HG03066 (cell line): ENCODE measurements around the gene SND1.
"Not testable (repeated sequence)": the region's sequence is repeated elsewhere in the genome, so short reads cannot be mapped to it uniquely, and the experiment has no call there.

Experiments used
- ATAC-seq: cut with Tn5 transposase; IDR thresholded peaks from one replicate; pipeline ENCODE4 v1.9.1; 2021; ENCODE audit warnings: low read depth; ENCODE audit not compliant: unreplicated experiment

The SND1 gene

DNA sequence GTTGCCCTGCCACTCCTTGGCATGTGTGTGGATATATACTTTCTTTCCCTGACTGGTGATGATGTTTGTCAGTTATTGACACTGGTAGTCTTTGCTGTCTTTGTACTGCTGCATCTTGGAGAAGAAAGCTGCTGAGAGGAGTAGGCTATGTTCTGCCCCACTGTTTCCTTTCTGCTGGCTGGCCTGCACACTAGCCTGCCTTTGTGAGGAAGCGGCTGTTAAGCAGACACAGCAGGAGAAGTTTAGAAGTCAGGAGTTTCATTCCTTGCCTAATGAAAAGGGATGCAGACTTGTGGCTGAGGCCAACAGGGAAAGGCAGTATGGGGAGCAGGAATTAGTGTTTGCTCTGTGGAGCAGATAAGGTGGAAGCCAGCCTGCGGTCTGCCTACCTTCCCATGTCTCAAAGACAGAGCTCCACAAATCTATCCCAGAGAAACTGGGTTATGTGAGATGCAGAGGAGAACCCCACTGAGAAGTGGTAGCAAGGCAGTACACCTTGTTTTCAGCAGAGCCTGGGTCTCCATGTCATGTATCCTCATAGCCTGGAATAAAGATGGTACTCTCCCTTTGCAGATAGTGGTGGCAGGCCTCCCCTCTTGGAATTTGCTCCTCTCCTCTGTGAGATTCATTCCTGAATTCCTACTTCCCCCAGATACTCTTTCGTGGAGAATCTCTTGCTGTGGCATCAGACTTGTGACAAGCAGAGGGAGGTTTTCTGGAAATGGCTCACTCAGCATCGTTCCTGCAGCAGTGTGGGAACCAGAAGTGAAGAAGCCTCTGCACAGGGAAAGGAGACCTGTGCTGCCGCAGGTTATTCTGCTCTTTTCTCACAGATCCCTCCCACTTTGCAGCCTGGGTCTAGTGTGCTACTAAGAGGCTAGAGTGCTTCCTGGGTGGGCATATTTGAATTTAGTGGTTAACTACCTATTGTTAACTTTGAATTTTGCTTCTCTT, 249.0 kb downstream of the SND1 start:
- no peak for ATAC-seq

GRCh38 chr7:127901895-127902703, 250.1 kb downstream of the SND1 start:
- ATAC-seq = no peak

- ATAC-seq = not testable (repeated sequence)
Observed at GRCh38 chr7:127902753-127903152, 250.8 kb downstream of the SND1 start.

DNA sequence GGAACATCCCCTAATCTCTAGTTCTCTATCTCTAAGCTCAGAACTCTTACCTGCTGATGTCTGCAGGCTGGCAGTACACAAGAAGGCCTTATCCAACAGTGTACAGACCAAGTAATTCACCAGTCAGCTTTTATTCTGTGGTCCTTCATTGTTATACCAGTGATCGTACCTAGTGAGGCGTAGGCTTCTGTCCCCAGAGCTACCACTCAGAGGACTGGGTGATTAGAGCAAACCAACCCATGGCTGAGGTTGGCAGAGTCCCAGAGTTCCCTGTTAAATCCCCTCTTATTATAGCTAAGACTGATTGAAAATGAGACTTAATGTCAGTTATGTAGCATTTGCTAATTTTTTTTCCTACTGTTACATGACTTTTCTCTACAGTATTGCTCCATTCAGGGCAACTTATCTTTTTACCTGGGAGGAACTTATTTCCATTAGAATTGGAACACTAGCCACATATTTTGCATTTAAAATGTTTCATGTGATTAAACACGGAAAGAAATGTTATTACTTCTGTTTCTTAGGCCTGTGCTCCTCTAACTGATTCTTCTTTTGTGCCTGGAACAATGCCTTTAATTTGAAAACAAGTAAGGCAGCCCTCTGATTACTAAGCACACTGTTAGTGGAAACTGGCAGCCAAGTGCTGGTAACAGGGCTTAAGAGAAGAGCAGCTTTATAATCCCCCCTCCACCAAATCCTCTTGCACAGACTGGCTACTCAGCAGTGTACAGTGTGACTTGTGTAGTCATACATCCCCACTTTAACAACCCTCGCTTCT, 252.1 kb downstream of the SND1 start:
- ATAC-seq = no peak

DNA sequence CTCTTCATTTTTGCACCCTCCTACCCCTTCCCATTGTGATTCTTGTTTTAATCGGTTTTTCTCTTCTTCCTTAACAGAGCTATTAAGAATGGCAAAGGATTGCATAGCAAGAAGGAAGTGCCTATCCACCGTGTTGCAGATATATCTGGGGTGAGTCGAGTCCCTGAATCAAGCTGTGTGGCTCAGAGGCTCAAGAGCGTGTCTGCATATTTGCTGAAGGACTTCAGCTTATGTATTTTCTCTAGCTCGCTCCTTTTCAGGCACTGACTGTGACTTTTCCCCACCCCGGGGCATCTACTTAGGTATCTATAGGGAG, 252.6 kb downstream of the SND1 start:
- ATAC-seq = no peak

GRCh38 chr7:127905021-127905420, 253.0 kb downstream of the SND1 start:
- no peak for ATAC-seq

DNA sequence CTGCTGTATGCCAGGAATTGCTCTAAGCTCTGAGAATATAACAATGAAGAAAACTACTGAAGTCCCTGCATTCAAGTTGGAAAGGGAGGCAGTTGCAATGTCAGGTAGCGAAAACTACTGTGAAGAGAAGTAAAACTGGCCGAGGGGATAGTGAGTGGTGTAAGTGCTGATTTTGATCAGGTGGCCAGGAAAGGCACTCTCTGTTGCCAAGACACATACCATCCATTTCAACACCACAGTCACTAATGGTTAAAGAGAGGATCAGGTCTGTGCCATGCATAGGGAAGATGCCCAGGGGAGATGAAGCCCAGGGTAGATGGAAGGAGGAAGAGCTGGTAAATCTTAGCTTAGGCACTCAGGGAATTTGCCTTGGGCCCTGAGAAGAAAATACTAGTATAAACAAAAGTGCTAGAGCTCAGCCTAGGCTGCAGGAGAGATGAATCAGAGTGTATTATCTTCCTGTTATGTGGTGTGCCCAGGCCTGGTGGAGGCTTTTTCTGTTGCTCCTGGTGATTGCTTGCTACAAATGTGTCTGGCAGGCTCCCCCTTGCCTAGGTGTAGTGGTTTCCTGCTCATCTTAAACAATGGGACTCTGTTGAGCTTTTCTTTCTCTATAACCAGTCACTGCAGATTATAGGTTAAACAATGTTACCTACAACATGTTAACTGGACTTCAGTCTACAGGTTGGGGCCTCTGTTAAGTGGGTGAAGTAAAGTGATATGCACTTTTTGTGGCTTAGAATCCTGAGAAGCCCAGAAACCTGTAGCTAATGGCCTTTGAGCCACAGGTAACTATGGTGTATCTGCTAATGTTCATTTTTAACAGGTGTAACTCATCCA, 253.7 kb downstream of the SND1 start:
- ATAC-seq = no peak

GRCh38 chr7:127907110-127908040, 255.4 kb downstream of the SND1 start:
- no peak for ATAC-seq

DNA sequence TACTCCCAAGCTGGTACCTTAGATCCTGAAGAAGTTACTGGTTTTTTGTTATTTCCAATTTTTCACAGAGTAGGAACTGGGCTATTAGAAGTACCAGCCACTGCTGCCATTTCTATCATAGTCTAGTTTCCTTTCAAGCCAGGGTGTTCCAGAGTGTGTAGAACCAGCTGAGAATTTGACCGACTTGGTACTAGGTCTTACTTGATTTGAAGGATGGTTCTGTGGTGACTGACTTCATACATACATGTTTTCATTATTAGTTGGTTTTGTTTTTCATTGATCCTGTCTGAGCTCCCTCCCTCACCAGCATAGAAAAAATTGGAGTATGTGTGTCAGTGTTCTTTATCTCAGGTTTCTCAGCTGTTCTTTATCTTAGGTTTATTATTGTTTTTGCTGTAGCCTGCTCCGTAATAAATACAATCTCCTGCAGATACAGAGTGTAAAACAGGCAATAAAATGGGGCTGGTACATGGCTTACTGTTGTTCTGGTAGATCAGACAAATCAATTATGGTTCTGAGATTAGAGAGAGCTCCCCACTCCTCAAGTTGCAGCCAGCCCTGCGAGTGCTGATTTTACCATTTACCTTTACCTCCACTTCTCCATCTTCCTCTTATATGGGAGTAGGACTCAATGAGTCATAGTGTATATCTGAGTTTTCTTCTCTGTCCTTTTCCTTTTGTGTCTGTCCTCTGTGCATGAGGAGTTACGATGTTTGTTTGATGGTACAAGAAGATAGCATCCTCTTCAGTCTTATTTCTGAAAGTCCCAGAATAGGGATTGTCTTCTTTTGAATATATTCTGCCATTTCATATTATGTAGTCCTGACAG, 256.6 kb downstream of the SND1 start:
- ATAC-seq = no peak

DNA sequence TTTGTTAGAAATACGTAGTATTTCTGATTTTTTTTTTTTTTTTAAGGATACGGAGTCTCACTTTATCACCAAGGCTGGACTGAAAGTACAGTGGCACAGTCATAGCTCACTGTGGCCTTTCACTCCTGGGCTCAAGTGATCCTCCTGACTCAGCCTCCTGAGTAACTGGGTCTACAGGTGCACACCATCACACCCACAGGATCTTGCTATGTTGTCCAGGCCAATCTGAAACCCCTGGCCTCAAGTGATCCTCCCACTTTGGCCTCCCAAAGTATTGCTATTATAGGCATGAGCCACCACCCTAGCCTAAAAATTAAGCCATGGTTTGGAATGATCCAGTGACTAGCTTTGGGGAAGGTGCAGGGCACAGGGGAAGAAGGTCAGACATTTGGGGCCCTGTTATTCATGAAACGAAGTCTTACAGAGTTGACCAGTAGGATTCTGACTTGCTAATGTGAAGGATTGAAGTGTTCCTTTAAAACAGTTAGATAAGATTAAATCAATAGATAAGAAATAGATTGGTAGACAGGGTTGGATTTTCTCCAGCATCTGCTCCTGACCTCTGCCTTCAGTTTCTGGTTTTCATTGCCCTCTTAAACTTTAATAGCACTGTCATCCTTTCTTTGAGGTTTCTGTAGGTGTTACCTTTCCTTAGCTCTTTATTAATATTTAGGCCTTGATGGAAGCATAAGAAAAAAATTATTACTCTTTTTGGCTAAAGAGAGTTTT, 257.6 kb downstream of the SND1 start:
- ATAC-seq = no peak

GRCh38 chr7:127910670-127911069, 258.7 kb downstream of the SND1 start:
- ATAC-seq = no peak

DNA sequence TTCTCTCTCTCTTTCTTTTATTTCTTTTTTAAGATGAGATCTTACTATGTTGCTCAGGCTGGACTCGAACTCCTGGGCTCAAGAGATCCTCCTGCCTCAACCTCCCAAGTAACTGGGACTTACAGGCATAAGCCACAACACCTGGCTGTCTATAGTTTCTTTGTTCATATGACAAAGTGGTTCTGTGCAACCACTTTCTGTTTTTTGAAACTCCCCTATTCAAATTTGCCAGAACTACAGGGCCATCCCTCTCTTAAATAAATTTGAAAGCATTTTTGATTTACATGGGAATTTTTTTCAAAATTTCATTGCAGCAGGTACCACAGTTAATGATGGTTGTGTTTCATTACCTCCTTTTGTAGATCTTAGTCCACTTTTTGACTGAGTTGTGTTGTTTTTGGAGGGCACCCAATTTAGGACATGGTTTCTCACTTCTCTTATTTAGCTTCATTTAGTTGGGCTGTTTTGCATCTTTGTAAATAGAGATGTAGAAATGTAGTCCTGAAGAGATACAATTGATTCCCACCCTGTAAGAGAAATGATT, 260.0 kb downstream of the SND1 start:
- peak; percentile 87 for ATAC-seq

DNA sequence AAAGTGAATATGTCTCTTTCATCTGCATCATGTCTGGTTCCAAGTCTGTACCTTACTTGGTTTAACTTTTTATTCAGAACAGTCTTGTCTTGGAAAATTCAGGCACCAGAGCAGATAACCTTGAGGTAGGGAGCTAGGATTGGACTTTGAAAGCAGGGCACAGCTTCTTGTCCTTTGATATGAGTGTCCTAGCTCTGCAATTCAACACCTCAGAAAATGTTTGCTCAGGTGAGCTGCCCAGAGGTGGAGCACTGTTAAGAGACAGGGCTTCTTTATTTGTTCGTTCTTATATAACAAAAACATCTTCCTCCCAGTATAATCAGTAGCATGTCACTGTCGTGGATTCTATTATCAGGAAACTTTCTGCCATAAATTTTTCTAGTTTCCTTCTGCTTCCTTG, 260.9 kb downstream of the SND1 start:
- ATAC-seq = no peak

DNA sequence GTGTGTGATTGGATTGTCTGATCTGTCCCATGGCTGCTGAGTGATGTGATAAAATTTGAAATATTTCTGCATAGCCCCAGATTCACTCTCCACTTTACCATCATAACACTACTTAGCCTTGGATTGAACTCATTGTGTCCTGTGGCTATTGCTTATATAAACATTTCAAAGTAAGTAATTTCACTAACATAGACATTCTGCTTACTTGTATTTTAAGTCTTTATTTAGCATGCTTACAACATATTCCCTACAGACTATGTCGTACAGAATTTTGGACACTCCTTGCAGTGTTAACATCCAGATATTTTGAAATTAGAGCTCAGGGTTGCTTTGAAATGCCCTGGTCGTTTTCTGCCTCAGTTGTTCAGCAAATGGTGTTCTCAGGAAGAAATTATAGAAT, 261.7 kb downstream of the SND1 start:
- no peak for ATAC-seq

- no peak for ATAC-seq
Observed at GRCh38 chr7:127914693-127915092, 262.7 kb downstream of the SND1 start.

GRCh38 chr7:127916735-127917134, 264.7 kb downstream of the SND1 start:
- ATAC-seq = no peak

GRCh38 chr7:127918130-127918529, 266.1 kb downstream of the SND1 start:
- ATAC-seq = no peak
